Activated T-helper 9 cell treated with anti-CD3 and anti-CD28 coated beads, Interleukin-2, amount 50 U/mL, for 16 hours (primary cell): ENCODE results near the gene POLD4.
"Not testable (repeated sequence)": the region's sequence is repeated elsewhere in the genome, so short reads cannot be mapped to it uniquely, and the experiment has no call there.

Experiments used
- DNase-seq: peaks from one replicate; pipeline ENCODE4 v3.0.0-alpha.2; 2020; ENCODE audit warnings: low read depth

Gene POLD4

GRCh38 chr11:67353317-67354074, at the start of gene POLD4:
Gene POLD4, minus strand, starts transcription at chr11:67353546. Its CDS starts 147 bp downstream, at chr11:67353399.
- peak; percentile 95 for DNase-seq

- DNase-seq = not testable (repeated sequence)
Measured at GRCh38 chr11:67403085-67403484, 49.7 kb upstream of the POLD4 start.

- not testable (repeated sequence) for DNase-seq
Measured at GRCh38 chr11:67402192-67402839, 49.0 kb upstream of the POLD4 start.

- DNase-seq = peak; percentile 90
Measured at GRCh38 chr11:67401495-67402191, 48.3 kb upstream of the POLD4 start, which contains the start of gene PPP1CA. Gene PPP1CA, minus strand, starts transcription at chr11:67401858. Its CDS starts 76 bp downstream, at chr11:67401782.

- no peak for DNase-seq
Measured at GRCh38 chr11:67400942-67401494, 47.7 kb upstream of the POLD4 start.

- no peak for DNase-seq
Measured at GRCh38 chr11:67400251-67400941, 47.0 kb upstream of the POLD4 start.

- DNase-seq = no peak
Measured at GRCh38 chr11:67398661-67399563, 45.6 kb upstream of the POLD4 start.

GRCh38 chr11:67397986-67398660, 44.8 kb upstream of the POLD4 start:
- no peak for DNase-seq

- DNase-seq = no peak
Measured at GRCh38 chr11:67397536-67397935, 44.2 kb upstream of the POLD4 start.

GRCh38 chr11:67396587-67397389, 43.4 kb upstream of the POLD4 start:
- DNase-seq = no peak

- DNase-seq = no peak
Measured at GRCh38 chr11:67396259-67396581, 42.9 kb upstream of the POLD4 start.

- no peak for DNase-seq
Measured at GRCh38 chr11:67395555-67396258, 42.4 kb upstream of the POLD4 start.

- no peak for DNase-seq
Measured at GRCh38 chr11:67393990-67394389, 40.6 kb upstream of the POLD4 start.

GRCh38 chr11:67393437-67393836, 40.1 kb upstream of the POLD4 start:
- no peak for DNase-seq

- no peak for DNase-seq
Measured at GRCh38 chr11:67392183-67392715, 38.9 kb upstream of the POLD4 start.

GRCh38 chr11:67391304-67392182, 38.2 kb upstream of the POLD4 start, which contains the start of gene RAD9A:
Gene RAD9A, plus strand, starts transcription at chr11:67391986. Its CDS starts 59 bp downstream, at chr11:67392045.
- DNase-seq = peak; percentile 89

- no peak for DNase-seq
Measured at GRCh38 chr11:67390947-67391303, 37.6 kb upstream of the POLD4 start.

GRCh38 chr11:67389477-67389876, 36.1 kb upstream of the POLD4 start:
- DNase-seq = no peak
